A549 (cell line): ENCODE measurements around the gene CYP2R1. TPM values are rescaled to one million over a fixed set of nuclear protein-coding genes. Genes with fewer than 3 reads are reported as not detected.

Experiments
- ATAC-seq, 2 experiments: fragments of 200-7000 bp in 1 of 2; fragments of >200 bp in 1 of 2; cut with Nextera tagmentation in 1 of 2; cut with Tn5 transposase in 1 of 2; 3 replicates each; pipeline versions ENCODE4 v1.8.0 to v1.9.1; 2018 to 2020; ENCODE audit warnings: mild to moderate bottlenecking in 1 of 2, moderate library complexity in 1 of 2
- CTCF ChIA-PET: fragments of 300-600 bp; sonication (Branson Sonifier 250); formaldehyde crosslinking; extraction: SDS; loops from one replicate; lab custom pipeline; 2021; ENCODE audit warnings: antibody characterized with exemption, inconsistent platforms; lab: Yijun Ruan, JAX
- POLR2A ChIA-PET: fragments of 350-600 bp; formaldehyde crosslinking; extraction: SDS; loops from one replicate; lab custom pipeline; 2021; ENCODE audit warnings: antibody characterized with exemption, inconsistent platforms; lab: Yijun Ruan, JAX
- DNase-seq, 2 experiments: peaks; one replicate each; pipeline versions ENCODE4 v3.0.0 to v3.0.0-alpha.2; 2011 to 2016; ENCODE audit warnings: low read depth in 1 of 2, low spot score in 1 of 2
- FAIRE-seq: peaks from 2 replicates; lab custom pipeline; 2011; peaks lifted over from hg19 to GRCh38; lab: Jason Lieb, UNC
- H3K27ac ChIP-seq, 2 experiments: fragments of >200 bp; sonication (Bioruptor Twin); formaldehyde crosslinking; 3 replicates each; pipeline ENCODE4 v1.5.1; 2016 to 2017
- H3K4me1 ChIP-seq: fragments of >200 bp; sonication (Bioruptor Twin); formaldehyde crosslinking; 3 replicates; pipeline ENCODE4 v1.6.1; 2016
- H3K4me2 ChIP-seq: fragments of >200 bp; sonication (Bioruptor Twin); formaldehyde crosslinking; 3 replicates; pipeline ENCODE4 v1.6.1; 2016
- H3K4me3 ChIP-seq: fragments of >200 bp; sonication (Bioruptor Twin); formaldehyde crosslinking; 3 replicates; pipeline ENCODE4 v1.5.1; 2016
- H3K9me3 ChIP-seq: fragments of >200 bp; sonication (Bioruptor Twin); formaldehyde crosslinking; 3 replicates; pipeline ENCODE4 v1.6.1; 2016
- CBX2 ChIP-seq: fragments of 200-600 bp; sonication (generic); IDR thresholded peaks from 2 replicates; pipeline ENCODE4 v1.6.1; 2016; ENCODE audit warnings: low read depth, mild to moderate bottlenecking, borderline replicate concordance
- CEBPB ChIP-seq, 2 experiments: fragments of >200 bp in 1 of 2; sonication (Bioruptor Twin) in 1 of 2; formaldehyde crosslinking in 1 of 2; IDR thresholded peaks; 2 replicates each; pipeline ENCODE4 v1.6.1; 2012 to 2016
- EHMT2 ChIP-seq: fragments of 200-600 bp; sonication (generic); IDR thresholded peaks from 2 replicates; pipeline ENCODE4 v1.6.1; 2016; ENCODE audit warnings: antibody characterized with exemption, low read depth, mild to moderate bottlenecking, moderate library complexity
- ESRRA ChIP-seq: fragments of 150-350 bp; IDR thresholded peaks from 2 replicates; pipeline ENCODE4 v1.6.1; 2014; ENCODE audit warnings: mild to moderate bottlenecking, low read length, borderline replicate concordance
- FOSB ChIP-seq: fragments of 250-450 bp; sonication (Bioruptor Pico); IDR thresholded peaks from 2 replicates; pipeline ENCODE4 v1.5.0; 2020; ENCODE audit warnings: mild to moderate bottlenecking, moderate library complexity
- FOXS1 ChIP-seq: fragments of 250-450 bp; sonication (Bioruptor Pico); IDR thresholded peaks from 2 replicates; pipeline ENCODE4 v1.5.0; 2020; ENCODE audit warnings: mild to moderate bottlenecking, moderate library complexity
- GATA3 ChIP-seq: IDR thresholded peaks from 2 replicates; pipeline ENCODE4 v1.6.1; 2012; ENCODE audit warnings: borderline replicate concordance
- HDAC2 ChIP-seq: fragments of 200-600 bp; sonication (generic); IDR thresholded peaks from 2 replicates; pipeline ENCODE4 v1.6.1; 2016
- JUN ChIP-seq, 2 experiments: fragments of >200 bp; sonication (Bioruptor Twin); formaldehyde crosslinking; IDR thresholded peaks; 2 replicates in 1 of 2; 3 replicates in 1 of 2; pipeline ENCODE4 v1.6.1; 2016 to 2017
- JUNB ChIP-seq: fragments of >200 bp; sonication (Bioruptor Twin); formaldehyde crosslinking; IDR thresholded peaks from 2 replicates; pipeline ENCODE4 v1.6.1; 2016
- KDM5A ChIP-seq: fragments of 200-600 bp; sonication (generic); IDR thresholded peaks from 2 replicates; pipeline ENCODE4 v1.6.1; 2016; ENCODE audit warnings: antibody characterized with exemption, mild to moderate bottlenecking
- NPAS2 ChIP-seq: fragments of 250-450 bp; sonication (Bioruptor Pico); IDR thresholded peaks from 2 replicates; pipeline ENCODE4 v1.8.0; 2022; ENCODE audit warnings: mild to moderate bottlenecking, moderate library complexity, borderline replicate concordance
- NR3C1 ChIP-seq: fragments of >200 bp; sonication (Bioruptor Twin); formaldehyde crosslinking; IDR thresholded peaks from 3 replicates; pipeline ENCODE4 v1.6.1; 2017
- PHF8 ChIP-seq: fragments of 200-600 bp; sonication (generic); IDR thresholded peaks from 2 replicates; pipeline ENCODE4 v1.6.1; 2016; ENCODE audit warnings: low read depth, mild to moderate bottlenecking, antibody characterized with exemption, moderate library complexity, borderline replicate concordance
- POLR2A ChIP-seq: IDR thresholded peaks from 2 replicates; pipeline ENCODE4 v1.6.1; 2012; ENCODE audit warnings: mild to moderate bottlenecking, low read length
- POLR2AphosphoS2 ChIP-seq: conservative IDR thresholded peaks from 2 replicates; pipeline ENCODE4 v1.6.1; 2012; ENCODE audit warnings: low read length, improper control_type of control experiment, inconsistent platforms
- RAD21 ChIP-seq, 2 experiments: fragments of >200 bp in 1 of 2; sonication (Bioruptor Twin) in 1 of 2; formaldehyde crosslinking in 1 of 2; IDR thresholded peaks in 1 of 2; conservative IDR thresholded peaks in 1 of 2; 2 replicates in 1 of 2; 3 replicates in 1 of 2; pipeline ENCODE4 v1.6.1; 2012 to 2018; ENCODE audit warnings: inconsistent platforms in 1 of 2
- RARB ChIP-seq: fragments of 250-450 bp; sonication (Bioruptor Pico); IDR thresholded peaks from 2 replicates; pipeline ENCODE4 v1.8.0; 2021; ENCODE audit warnings: mild to moderate bottlenecking, moderate library complexity
- RFX5 ChIP-seq: fragments of 450-650 bp; IDR thresholded peaks from 2 replicates; pipeline ENCODE4 v1.7.1; 2014; ENCODE audit warnings: antibody characterized with exemption, mild to moderate bottlenecking, moderate library complexity
- RNF2 ChIP-seq: fragments of 200-600 bp; sonication (generic); IDR thresholded peaks from 2 replicates; pipeline ENCODE4 v1.6.1; 2016; ENCODE audit warnings: low read depth, mild to moderate bottlenecking, antibody characterized with exemption, moderate library complexity, borderline replicate concordance
- SMC3 ChIP-seq: fragments of >200 bp; sonication (Bioruptor Twin); formaldehyde crosslinking; IDR thresholded peaks from 3 replicates; pipeline ENCODE4 v1.6.1; 2018; ENCODE audit warnings: inconsistent platforms
- SREBF2 ChIP-seq: fragments of 450-650 bp; IDR thresholded peaks from 2 replicates; pipeline ENCODE4 v1.6.1; 2014; ENCODE audit warnings: mild to moderate bottlenecking, moderate library complexity
- TFCP2L1 ChIP-seq: fragments of 250-450 bp; sonication (Bioruptor Pico); IDR thresholded peaks from 2 replicates; pipeline ENCODE4 v1.5.0; 2021; ENCODE audit warnings: mild to moderate bottlenecking
- ZC3H11A ChIP-seq: fragments of 450-650 bp; IDR thresholded peaks from 2 replicates; pipeline ENCODE4 v1.6.1; 2014; ENCODE audit warnings: antibody characterized with exemption, mild to moderate bottlenecking
- ZFP36 ChIP-seq: fragments of 450-650 bp; IDR thresholded peaks from 2 replicates; pipeline ENCODE4 v1.6.1; 2014; ENCODE audit warnings: borderline replicate concordance; ENCODE audit not compliant: partially characterized antibody
- ZNF302 ChIP-seq: fragments of 250-450 bp; sonication (Bioruptor Pico); IDR thresholded peaks from 2 replicates; pipeline ENCODE4 v1.9.0; 2021; ENCODE audit warnings: inconsistent platforms, mild to moderate bottlenecking, moderate library complexity
- WGBS: methylation state at CpG from one replicate; pipeline ENCODE4 v1.1.6; 2017; ENCODE audit errors: missing lambda C conversion rate; 5-methylcytosine and 5-hydroxymethylcytosine counted together
- polyA plus RNA-seq, 4 experiments: library from polyadenylated mRNA; depleted of rRNA in 3 of 4; stranded (reverse); fragments of >200 nt; fragmentation: RNase III in 1 of 4; extraction: RNeasy Plus Mini Kit Qiagen cat#74134 plus additional on column Dnase treatment in 1 of 4; gene quantifications; 2 replicates in 3 of 4; 3 replicates in 1 of 4; pipeline ENCODE4 v1.2.3, GENCODE V29; 2011 to 2017
- TF ChIP-seq, protein P1 (sequence below): fragments of 200-600 bp; sonication (generic); IDR thresholded peaks from 2 replicates; pipeline ENCODE4 v1.6.1; 2016; ENCODE audit warnings: antibody characterized with exemption, mild to moderate bottlenecking, moderate library complexity
- TF ChIP-seq, protein P2 (sequence below): IDR thresholded peaks from 2 replicates; pipeline ENCODE4 v1.6.1; 2012; ENCODE audit warnings: low read depth, borderline replicate concordance
- TF ChIP-seq, protein P3 (sequence below): fragments of 450-650 bp; IDR thresholded peaks from 2 replicates; pipeline ENCODE4 v1.6.1; 2014; ENCODE audit warnings: antibody characterized with exemption
- TF ChIP-seq, protein P4 (sequence below): IDR thresholded peaks from 2 replicates; pipeline ENCODE4 v1.6.1; 2012
- TF ChIP-seq, protein P5 (sequence below): fragments of >200 bp; sonication (Bioruptor Twin); formaldehyde crosslinking; IDR thresholded peaks from 3 replicates; pipeline ENCODE4 v1.6.1; 2016
- TF ChIP-seq, protein P6 (sequence below): fragments of 250-450 bp; sonication (Bioruptor Pico); IDR thresholded peaks from 2 replicates; pipeline ENCODE4 v1.5.0; 2020; ENCODE audit warnings: low read depth, mild to moderate bottlenecking, moderate library complexity
- TF ChIP-seq, protein P7 (sequence below): fragments of >200 bp; sonication (Bioruptor Twin); formaldehyde crosslinking; IDR thresholded peaks from 3 replicates; pipeline ENCODE4 v1.5.1; 2016

CYP2R1 gene
- polyA plus RNA-seq, 2 of the 4 experiments (the other 2 are of a cell fraction) = 16.4 to 37.9 TPM

DNA sequence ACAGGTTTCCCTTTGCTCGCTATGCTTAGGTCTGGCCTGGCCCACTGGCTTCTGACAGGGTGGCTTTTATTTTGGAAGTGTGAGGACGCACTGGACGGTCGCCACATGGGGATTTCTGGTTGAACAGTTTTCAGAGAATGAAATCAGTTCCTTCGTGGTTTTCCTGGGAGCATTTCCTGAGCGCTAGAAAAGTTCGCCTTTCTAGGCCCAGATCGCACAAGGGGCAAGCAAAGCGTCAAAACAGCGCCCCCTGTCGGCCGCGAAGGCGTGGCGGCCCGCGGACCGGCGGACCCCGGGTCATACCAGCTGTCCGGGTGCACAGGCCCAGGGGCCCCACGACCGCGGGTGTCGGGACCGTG is 12.7 kb upstream of the CYP2R1 start:
- H3K4me1 ChIP-seq = peaks cover 6% of the 10 kb centered on the region; the same call in 2 of the 3 replicates
- H3K4me2 ChIP-seq = peak overlapping the region; percentile 78
- POLR2A ChIA-PET = no interaction called here
- no peaks in the 10 kb centered on the region for H3K9me3 ChIP-seq
- H3K27ac ChIP-seq = peak overlapping the region; percentile 49 to 86; a peak in 5 of 6 replicates
- ATAC-seq = peak; percentile 48 to 76; a peak in 4 of 6 replicates
- WGBS = 35% methylated on average over 8 of the region's 26 CpGs
- CTCF ChIA-PET = interaction anchor here (0.6 to 6.4 kb wide), 16 partner anchors 12 to 343 kb away, joined by 3 to 129 read pairs (median 3); partner anchors contain the start of gene CYP2R1
- DNase-seq = peak; percentile 58 to 64
- no peak for FAIRE-seq
- H3K4me3 ChIP-seq = peak overlapping the region; percentile 52
- TF ChIP-seq KDM5A (no peak), HDAC2 (no peak), JUN (IDR thresholded peaks at IDR 0.05) (no peak), RARB (CRISPR knock-in tag) (no peak), EHMT2 (no peak), GATA3 (no peak), POLR2AphosphoS2 (no peak), ZFP36 (no peak), NPAS2 (CRISPR knock-in tag) (no peak), JUNB (no peak), RAD21 (conservative IDR thresholded peaks at IDR 0.05 in 1 of 2, IDR thresholded peaks at IDR 0.05 in 1 of 2) (peak; percentile 52 to 65), ESRRA (no peak), RNF2 (no peak), SREBF2 (no peak), CEBPB (IDR thresholded peaks at IDR 0.05) (no peak), PHF8 (no peak), POLR2A (no peak), FOXS1 (CRISPR knock-in tag) (no peak), CBX2 (no peak), NR3C1 (no peak), TFCP2L1 (CRISPR knock-in tag) (no peak), FOSB (no peak), ZNF302 (no peak), SMC3 (peak; percentile 70), ZC3H11A (no peak), RFX5 (no peak)
- TF ChIP-seq, protein P1, sequence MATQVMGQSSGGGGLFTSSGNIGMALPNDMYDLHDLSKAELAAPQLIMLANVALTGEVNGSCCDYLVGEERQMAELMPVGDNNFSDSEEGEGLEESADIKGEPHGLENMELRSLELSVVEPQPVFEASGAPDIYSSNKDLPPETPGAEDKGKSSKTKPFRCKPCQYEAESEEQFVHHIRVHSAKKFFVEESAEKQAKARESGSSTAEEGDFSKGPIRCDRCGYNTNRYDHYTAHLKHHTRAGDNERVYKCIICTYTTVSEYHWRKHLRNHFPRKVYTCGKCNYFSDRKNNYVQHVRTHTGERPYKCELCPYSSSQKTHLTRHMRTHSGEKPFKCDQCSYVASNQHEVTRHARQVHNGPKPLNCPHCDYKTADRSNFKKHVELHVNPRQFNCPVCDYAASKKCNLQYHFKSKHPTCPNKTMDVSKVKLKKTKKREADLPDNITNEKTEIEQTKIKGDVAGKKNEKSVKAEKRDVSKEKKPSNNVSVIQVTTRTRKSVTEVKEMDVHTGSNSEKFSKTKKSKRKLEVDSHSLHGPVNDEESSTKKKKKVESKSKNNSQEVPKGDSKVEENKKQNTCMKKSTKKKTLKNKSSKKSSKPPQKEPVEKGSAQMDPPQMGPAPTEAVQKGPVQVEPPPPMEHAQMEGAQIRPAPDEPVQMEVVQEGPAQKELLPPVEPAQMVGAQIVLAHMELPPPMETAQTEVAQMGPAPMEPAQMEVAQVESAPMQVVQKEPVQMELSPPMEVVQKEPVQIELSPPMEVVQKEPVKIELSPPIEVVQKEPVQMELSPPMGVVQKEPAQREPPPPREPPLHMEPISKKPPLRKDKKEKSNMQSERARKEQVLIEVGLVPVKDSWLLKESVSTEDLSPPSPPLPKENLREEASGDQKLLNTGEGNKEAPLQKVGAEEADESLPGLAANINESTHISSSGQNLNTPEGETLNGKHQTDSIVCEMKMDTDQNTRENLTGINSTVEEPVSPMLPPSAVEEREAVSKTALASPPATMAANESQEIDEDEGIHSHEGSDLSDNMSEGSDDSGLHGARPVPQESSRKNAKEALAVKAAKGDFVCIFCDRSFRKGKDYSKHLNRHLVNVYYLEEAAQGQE = no peak
- TF ChIP-seq, protein P2, sequence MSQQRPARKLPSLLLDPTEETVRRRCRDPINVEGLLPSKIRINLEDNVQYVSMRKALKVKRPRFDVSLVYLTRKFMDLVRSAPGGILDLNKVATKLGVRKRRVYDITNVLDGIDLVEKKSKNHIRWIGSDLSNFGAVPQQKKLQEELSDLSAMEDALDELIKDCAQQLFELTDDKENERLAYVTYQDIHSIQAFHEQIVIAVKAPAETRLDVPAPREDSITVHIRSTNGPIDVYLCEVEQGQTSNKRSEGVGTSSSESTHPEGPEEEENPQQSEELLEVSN = peak; percentile 33; the same call in 1 of the 2 replicates
- TF ChIP-seq, protein P3, sequence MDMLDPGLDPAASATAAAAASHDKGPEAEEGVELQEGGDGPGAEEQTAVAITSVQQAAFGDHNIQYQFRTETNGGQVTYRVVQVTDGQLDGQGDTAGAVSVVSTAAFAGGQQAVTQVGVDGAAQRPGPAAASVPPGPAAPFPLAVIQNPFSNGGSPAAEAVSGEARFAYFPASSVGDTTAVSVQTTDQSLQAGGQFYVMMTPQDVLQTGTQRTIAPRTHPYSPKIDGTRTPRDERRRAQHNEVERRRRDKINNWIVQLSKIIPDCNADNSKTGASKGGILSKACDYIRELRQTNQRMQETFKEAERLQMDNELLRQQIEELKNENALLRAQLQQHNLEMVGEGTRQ = no peak
- TF ChIP-seq, protein P4, sequence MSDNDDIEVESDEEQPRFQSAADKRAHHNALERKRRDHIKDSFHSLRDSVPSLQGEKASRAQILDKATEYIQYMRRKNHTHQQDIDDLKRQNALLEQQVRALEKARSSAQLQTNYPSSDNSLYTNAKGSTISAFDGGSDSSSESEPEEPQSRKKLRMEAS = peak; percentile 73
- TF ChIP-seq, protein P5, sequence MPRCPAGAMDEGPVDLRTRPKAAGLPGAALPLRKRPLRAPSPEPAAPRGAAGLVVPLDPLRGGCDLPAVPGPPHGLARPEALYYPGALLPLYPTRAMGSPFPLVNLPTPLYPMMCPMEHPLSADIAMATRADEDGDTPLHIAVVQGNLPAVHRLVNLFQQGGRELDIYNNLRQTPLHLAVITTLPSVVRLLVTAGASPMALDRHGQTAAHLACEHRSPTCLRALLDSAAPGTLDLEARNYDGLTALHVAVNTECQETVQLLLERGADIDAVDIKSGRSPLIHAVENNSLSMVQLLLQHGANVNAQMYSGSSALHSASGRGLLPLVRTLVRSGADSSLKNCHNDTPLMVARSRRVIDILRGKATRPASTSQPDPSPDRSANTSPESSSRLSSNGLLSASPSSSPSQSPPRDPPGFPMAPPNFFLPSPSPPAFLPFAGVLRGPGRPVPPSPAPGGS = no peak
- TF ChIP-seq, protein P6, sequence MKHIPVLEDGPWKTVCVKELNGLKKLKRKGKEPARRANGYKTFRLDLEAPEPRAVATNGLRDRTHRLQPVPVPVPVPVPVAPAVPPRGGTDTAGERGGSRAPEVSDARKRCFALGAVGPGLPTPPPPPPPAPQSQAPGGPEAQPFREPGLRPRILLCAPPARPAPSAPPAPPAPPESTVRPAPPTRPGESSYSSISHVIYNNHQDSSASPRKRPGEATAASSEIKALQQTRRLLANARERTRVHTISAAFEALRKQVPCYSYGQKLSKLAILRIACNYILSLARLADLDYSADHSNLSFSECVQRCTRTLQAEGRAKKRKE (CRISPR knock-in tag) = no peak
- TF ChIP-seq, protein P7, sequence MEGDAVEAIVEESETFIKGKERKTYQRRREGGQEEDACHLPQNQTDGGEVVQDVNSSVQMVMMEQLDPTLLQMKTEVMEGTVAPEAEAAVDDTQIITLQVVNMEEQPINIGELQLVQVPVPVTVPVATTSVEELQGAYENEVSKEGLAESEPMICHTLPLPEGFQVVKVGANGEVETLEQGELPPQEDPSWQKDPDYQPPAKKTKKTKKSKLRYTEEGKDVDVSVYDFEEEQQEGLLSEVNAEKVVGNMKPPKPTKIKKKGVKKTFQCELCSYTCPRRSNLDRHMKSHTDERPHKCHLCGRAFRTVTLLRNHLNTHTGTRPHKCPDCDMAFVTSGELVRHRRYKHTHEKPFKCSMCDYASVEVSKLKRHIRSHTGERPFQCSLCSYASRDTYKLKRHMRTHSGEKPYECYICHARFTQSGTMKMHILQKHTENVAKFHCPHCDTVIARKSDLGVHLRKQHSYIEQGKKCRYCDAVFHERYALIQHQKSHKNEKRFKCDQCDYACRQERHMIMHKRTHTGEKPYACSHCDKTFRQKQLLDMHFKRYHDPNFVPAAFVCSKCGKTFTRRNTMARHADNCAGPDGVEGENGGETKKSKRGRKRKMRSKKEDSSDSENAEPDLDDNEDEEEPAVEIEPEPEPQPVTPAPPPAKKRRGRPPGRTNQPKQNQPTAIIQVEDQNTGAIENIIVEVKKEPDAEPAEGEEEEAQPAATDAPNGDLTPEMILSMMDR = peak; percentile 77
